H7 (cell line): Measurements from ENCODE around the gene MICOS13. TPM values are rescaled to one million over a fixed set of nuclear protein-coding genes. Genes with fewer than 3 reads are reported as not detected.

Experiments used
- total RNA-seq: library from RNA; depleted of rRNA; stranded (reverse); fragments of >200 nt; shearing (Covaris generic); gene quantifications from 2 replicates; pipeline ENCODE4 v1.2.3, GENCODE V29; 2014; rRNA removed

Gene MICOS13
- total RNA-seq, 1 experiment from 2014 or later = 71.4 TPM

Other genes starting within 250 kb of the MICOS13 start
- gene ZNRF4, start 225.1 kb downstream of the MICOS13 start, total RNA-seq = not detected in 2 replicates
- 0.28 and 0.74 TPM in 2 replicates for gene TINCR, start 112.6 kb downstream of the MICOS13 start, total RNA-seq
- gene SAFB2, start 57.7 kb downstream of the MICOS13 start, total RNA-seq = 26.6 and 34.3 TPM in 2 replicates
- gene SAFB, start 57.4 kb downstream of the MICOS13 start, total RNA-seq = 44.4 and 64.4 TPM in 2 replicates
- 12.0 and 16.2 TPM in 2 replicates for gene HSD11B1L, start 511 bp upstream of the MICOS13 start, total RNA-seq
- 1,318 and 1,675 TPM in 2 replicates for gene RPL36, start 9.8 kb upstream of the MICOS13 start, total RNA-seq
- 119 and 126 TPM in 2 replicates for gene LONP1, start 39.6 kb upstream of the MICOS13 start, total RNA-seq
- gene CATSPERD, start 40.1 kb upstream of the MICOS13 start, total RNA-seq = 0.03 TPM in 1 of 2 replicates, not detected in the other
- 1.5 and 2.2 TPM in 2 replicates for gene PRR22, start 104.2 kb upstream of the MICOS13 start, total RNA-seq
- gene DUS3L, start 110.6 kb upstream of the MICOS13 start, total RNA-seq = 50.8 and 52.4 TPM in 2 replicates
- 8.5 and 8.7 TPM in 2 replicates for gene NRTN, start 124.6 kb upstream of the MICOS13 start, total RNA-seq
- not detected in 2 replicates for gene FUT6, start 159.2 kb upstream of the MICOS13 start, total RNA-seq
- gene FUT3, start 170.9 kb upstream of the MICOS13 start, total RNA-seq = not detected in 2 replicates
- 0.18 TPM in 1 of 2 replicates, not detected in the other for gene FUT5, start 190.0 kb upstream of the MICOS13 start, total RNA-seq
- 181 and 244 TPM in 2 replicates for gene NDUFA11, start 223.3 kb upstream of the MICOS13 start, total RNA-seq
- 2.1 and 3.5 TPM in 2 replicates for gene VMAC, start 224.4 kb upstream of the MICOS13 start, total RNA-seq
- 2.2 and 2.7 TPM in 2 replicates for gene CAPS, start 233.7 kb upstream of the MICOS13 start, total RNA-seq